PC-3 (cell line): ENCODE data around the gene TSPAN9. TPM values are rescaled to one million over a fixed set of nuclear protein-coding genes. Genes with fewer than 3 reads are reported as not detected.

Source experiments
- ATAC-seq: fragments of 200-7000 bp; cut with Tn5 transposase; 2 replicates; pipeline ENCODE4 v1.9.1; 2020; ENCODE audit warnings: mild to moderate bottlenecking, moderate library complexity
- BruUV-seq: library from RNA; stranded (reverse); fragments of 400-500 nt; replicated peaks from 2 replicates; lab custom pipeline; 2021; lab: Mats Ljungman, UMichigan
- CTCF ChIA-PET: fragments of 300-600 bp; sonication (Branson Sonifier 250); formaldehyde crosslinking; loops from one replicate; lab custom pipeline; 2022; ENCODE audit warnings: antibody characterized with exemption; lab: Charles Lee
- POLR2A ChIA-PET: fragments of 300-600 bp; sonication (Branson Sonifier 250); formaldehyde crosslinking; loops from one replicate; lab custom pipeline; 2022; ENCODE audit warnings: antibody characterized with exemption; ENCODE audit not compliant: unreplicated experiment; lab: Charles Lee
- DNase-seq: peaks from one replicate; pipeline ENCODE4 v3.0.0-alpha.2; 2015
- H2AFZ ChIP-seq: fragments of 300-600 bp; sonication (generic); 2 replicates; pipeline ENCODE4 v1.6.0; 2016; ENCODE audit warnings: antibody characterized with exemption, low read length
- H3F3A ChIP-seq: fragments of 300-600 bp; sonication (generic); one replicate; pipeline ENCODE4 v1.6.0; 2017; ENCODE audit warnings: antibody characterized with exemption, low read length, control low read depth, mild to moderate bottlenecking; ENCODE audit not compliant: unreplicated experiment
- H3K27ac ChIP-seq: fragments of 300-600 bp; sonication (generic); 2 replicates; pipeline ENCODE4 v1.5.1; 2016; ENCODE audit warnings: mild to moderate bottlenecking, low read length
- H3K27me3 ChIP-seq: fragments of 300-600 bp; sonication (generic); 2 replicates; pipeline ENCODE4 v1.6.1; 2016; ENCODE audit warnings: low read length, mixed read lengths
- H3K36me3 ChIP-seq: fragments of 300-600 bp; sonication (generic); 2 replicates; pipeline ENCODE4 v1.6.1; 2016; ENCODE audit warnings: low read depth, mixed run types, low read length, mixed read lengths
- H3K4me1 ChIP-seq: fragments of 300-600 bp; sonication (generic); 2 replicates; pipeline ENCODE4 v1.5.1; 2016; ENCODE audit warnings: low read length; ENCODE audit not compliant: insufficient read depth
- H3K4me2 ChIP-seq: fragments of 300-600 bp; sonication (generic); 2 replicates; pipeline ENCODE4 v1.6.0; 2016; ENCODE audit warnings: low read length
- H3K4me3 ChIP-seq: fragments of 300-600 bp; sonication (generic); 2 replicates; pipeline ENCODE4 v1.5.1; 2016; ENCODE audit warnings: mild to moderate bottlenecking, low read length, mixed read lengths
- H3K79me2 ChIP-seq: fragments of 300-600 bp; sonication (generic); 2 replicates; pipeline ENCODE4 v1.6.1; 2017; ENCODE audit warnings: low read length, mixed read lengths
- H3K9ac ChIP-seq: fragments of 300-600 bp; sonication (generic); 2 replicates; pipeline ENCODE4 v1.6.0; 2016; ENCODE audit warnings: mild to moderate bottlenecking, low read length
- H3K9me2 ChIP-seq: fragments of 300-600 bp; sonication (generic); replicated peaks from 2 replicates; pipeline ENCODE4 v1.6.1; 2016; ENCODE audit warnings: mixed run types, low read length, mixed read lengths
- H3K9me3 ChIP-seq: fragments of 300-600 bp; sonication (generic); 2 replicates; pipeline ENCODE4 v1.6.1; 2016; ENCODE audit warnings: low read length, mixed read lengths
- H4K20me1 ChIP-seq: fragments of 300-600 bp; sonication (generic); 2 replicates; pipeline ENCODE4 v1.6.1; 2016; ENCODE audit warnings: low read length, mixed read lengths
- CTCF ChIP-seq: fragments of 300-600 bp; sonication (generic); conservative IDR thresholded peaks from 2 replicates; pipeline ENCODE4 v1.5.1; 2017; ENCODE audit warnings: antibody characterized with exemption, low read depth, mild to moderate bottlenecking, low read length
- EZH2 ChIP-seq: fragments of 300-600 bp; sonication (generic); IDR thresholded peaks from one replicate; pipeline ENCODE4 v1.6.1; 2017; ENCODE audit warnings: antibody characterized with exemption, mild to moderate bottlenecking, low read length; ENCODE audit not compliant: unreplicated experiment
- EZH2phosphoT487 ChIP-seq: fragments of 300-600 bp; sonication (generic); IDR thresholded peaks from 2 replicates; pipeline ENCODE4 v1.6.1; 2018; ENCODE audit warnings: mild to moderate bottlenecking, antibody characterized with exemption, low read length, borderline replicate concordance
- intact Hi-C: fragments of 100-400 bp; cut with micrococcal nuclease; formaldehyde crosslinking; loops from 2 replicates; pipeline ENCODE4 v1.9.0; 2023
- total RNA-seq: library from RNA; depleted of rRNA; stranded (reverse); fragments of >200 nt; gene quantifications from 2 replicates; pipeline ENCODE4 v1.2.3, GENCODE V29; 2014

Gene TSPAN9
- total RNA-seq, 1 experiment from 2014 or later: 6.2 TPM

- ChIA-PET POLR2A (no interaction called here), CTCF (no interaction called here)
- no peak for ATAC-seq
- Histone ChIP-seq H4K20me1 (no peaks in the 10 kb centered on the region), H3K27ac (no peak overlapping the region), H3K9me3 (no peaks in the 10 kb centered on the region), H3K4me2 (no peak overlapping the region), H3K9me2 (no peaks in the 10 kb centered on the region), H3K36me3 (no peaks in the 10 kb centered on the region), H3K27me3 (no peaks in the 10 kb centered on the region), H3K4me3 (no peak overlapping the region), H3K9ac (no peak overlapping the region), H3F3A (no peaks in the 10 kb centered on the region), H2AFZ (no peak overlapping the region), H3K4me1 (no peaks in the 10 kb centered on the region), H3K79me2 (no peaks in the 10 kb centered on the region)
- TF ChIP-seq EZH2phosphoT487 (no peak), EZH2 (no peak), CTCF (no peak)
- intact Hi-C loops: no loop called here
- BruUV-seq: no TSS peak
- DNase-seq: no peak
These were observed 143.5 kb downstream of the TSPAN9 start for GRCh38 chr12:3220382-3221321.

DNA sequence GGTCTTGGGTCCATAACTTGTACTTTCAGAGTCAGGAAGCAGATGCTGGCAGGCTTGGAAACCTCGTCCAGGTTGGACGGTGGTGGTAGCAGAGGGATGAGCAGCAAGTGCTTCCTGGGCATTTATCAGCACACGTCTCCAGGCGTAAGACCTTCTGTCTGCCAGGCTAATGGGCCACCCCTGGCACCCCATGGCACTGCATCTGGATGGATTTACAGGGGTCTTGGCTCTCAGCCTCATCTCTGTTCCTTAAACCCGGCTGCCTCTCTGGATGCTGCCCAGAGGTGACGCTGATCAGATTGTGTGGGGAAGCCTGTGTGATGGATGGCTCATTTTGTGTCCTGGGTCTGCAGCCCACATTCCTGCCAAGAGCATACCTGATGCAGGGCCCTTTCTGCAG, 145.1 kb downstream of the TSPAN9 start:
- Histone ChIP-seq H3K9me2 (no peaks in the 10 kb centered on the region), H4K20me1 (no peaks in the 10 kb centered on the region), H3K79me2 (no peaks in the 10 kb centered on the region), H3K4me3 (no peak overlapping the region), H3K27ac (no peak overlapping the region), H3K27me3 (no peaks in the 10 kb centered on the region), H2AFZ (no peak overlapping the region), H3K36me3 (no peaks in the 10 kb centered on the region), H3K4me2 (no peak overlapping the region), H3K9ac (no peak overlapping the region), H3K4me1 (no peaks in the 10 kb centered on the region), H3F3A (no peaks in the 10 kb centered on the region), H3K9me3 (no peaks in the 10 kb centered on the region)
- intact Hi-C loops: no loop called here
- no TSS peak for BruUV-seq
- POLR2A ChIA-PET: no interaction called here
- CTCF ChIA-PET: no interaction called here
- ATAC-seq (no peak), DNase-seq (no peak)
- no peak for TF ChIP-seq EZH2phosphoT487
- TF ChIP-seq EZH2: no peak
- no peak for TF ChIP-seq CTCF

DNA sequence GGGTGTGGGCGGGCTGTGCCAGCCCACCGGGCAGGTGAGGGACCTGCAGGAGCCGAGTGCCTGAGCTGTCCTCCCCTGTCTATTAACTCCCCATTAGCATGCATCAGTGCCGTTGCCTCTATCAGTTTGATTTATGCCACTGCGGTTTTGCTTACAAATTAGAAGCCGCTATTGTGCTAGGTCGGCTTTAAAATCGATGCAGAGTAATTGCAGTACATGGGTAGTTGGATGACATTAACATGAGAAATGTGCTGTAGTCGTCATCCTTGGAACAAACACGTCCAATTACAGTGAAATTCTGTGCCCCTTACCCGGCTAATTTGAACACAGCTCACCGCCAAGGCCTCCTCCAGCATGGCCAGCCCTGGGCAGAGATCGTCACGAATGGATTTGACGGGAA, 145.8 kb downstream of the TSPAN9 start:
- H3K79me2 ChIP-seq: no peaks in the 10 kb centered on the region
- DNase-seq (no peak), ATAC-seq (no peak)
- no peaks in the 10 kb centered on the region for H3K9me3 ChIP-seq
- H3K4me3 ChIP-seq: no peak overlapping the region
- no peaks in the 10 kb centered on the region for H3K27me3 ChIP-seq
- H3K4me1 ChIP-seq: no peaks in the 10 kb centered on the region
- TF ChIP-seq EZH2phosphoT487 (no peak), CTCF (no peak), EZH2 (no peak)
- H2AFZ ChIP-seq: no peak overlapping the region
- no peaks in the 10 kb centered on the region for H3K9me2 ChIP-seq
- no TSS peak for BruUV-seq
- CTCF ChIA-PET: no interaction called here
- H3K36me3 ChIP-seq: no peaks in the 10 kb centered on the region
- POLR2A ChIA-PET: no interaction called here
- no peak overlapping the region for H3K9ac ChIP-seq
- intact Hi-C loops: no loop called here
- no peak overlapping the region for H3K4me2 ChIP-seq
- no peaks in the 10 kb centered on the region for H3F3A ChIP-seq
- H4K20me1 ChIP-seq: no peaks in the 10 kb centered on the region
- no peak overlapping the region for H3K27ac ChIP-seq
